ENCODE measurements around the gene SLC5A10.

SLC5A10 gene

GRCh38 chr17:18992454-18993130, 40.6 kb downstream of the SLC5A10 start:
- POLR2A ChIA-PET: no interaction called here
- CTCF ChIA-PET: interaction anchor here (1.1 kb wide), 1 partner anchor 32 kb away, joined by 4 read pairs; no protein-coding TSS in a partner anchor
- peak; percentile 52 for DNase-seq (ENCODE audit: extremely low spot score)
- TF ChIP-seq CTCF (IDR thresholded peaks at IDR 0.05; ENCODE audit: control extremely low read depth, extremely low read depth, low read depth, missing control alignments): no peak

GRCh38 chr17:18993905-18994526, 42.1 kb downstream of the SLC5A10 start:
- DNase-seq (ENCODE audit: extremely low spot score): no peak
- TF ChIP-seq CTCF (IDR thresholded peaks at IDR 0.05; ENCODE audit: control extremely low read depth, extremely low read depth, low read depth, missing control alignments): no peak
- CTCF ChIA-PET: interaction anchor here (1.4 kb wide), 1 partner anchor 33 kb away, joined by 4 read pairs; no protein-coding TSS in a partner anchor
- POLR2A ChIA-PET: no interaction called here

GRCh38 chr17:18994631-18995030, 42.7 kb downstream of the SLC5A10 start:
- CTCF ChIA-PET: interaction anchor here (1.4 kb wide), 1 partner anchor 34 kb away, joined by 4 read pairs; no protein-coding TSS in a partner anchor
- TF ChIP-seq CTCF (IDR thresholded peaks at IDR 0.05; ENCODE audit: control extremely low read depth, extremely low read depth, low read depth, missing control alignments): no peak
- POLR2A ChIA-PET: no interaction called here
- no peak for DNase-seq (ENCODE audit: extremely low spot score)

GRCh38 chr17:18995220-18995619, 43.3 kb downstream of the SLC5A10 start:
- DNase-seq (ENCODE audit: extremely low spot score): no peak
- TF ChIP-seq CTCF (IDR thresholded peaks at IDR 0.05; ENCODE audit: control extremely low read depth, extremely low read depth, low read depth, missing control alignments): no peak
- CTCF ChIA-PET: interaction anchor here (1.4 kb wide), 1 partner anchor 35 kb away, joined by 4 read pairs; no protein-coding TSS in a partner anchor
- POLR2A ChIA-PET: no interaction called here

GRCh38 chr17:18996458-18996857, 44.5 kb downstream of the SLC5A10 start:
- CTCF ChIA-PET: interaction anchor here (1.5 to 1.9 kb wide), 2 partner anchors 12 to 35 kb away, joined by 4 to 10 read pairs; no protein-coding TSS in a partner anchor
- POLR2A ChIA-PET: no interaction called here
- DNase-seq (ENCODE audit: extremely low spot score): no peak
- TF ChIP-seq CTCF (IDR thresholded peaks at IDR 0.05; ENCODE audit: control extremely low read depth, extremely low read depth, low read depth, missing control alignments): no peak

- DNase-seq (ENCODE audit: extremely low spot score): no peak
- no peak for TF ChIP-seq CTCF (IDR thresholded peaks at IDR 0.05; ENCODE audit: control extremely low read depth, extremely low read depth, low read depth, missing control alignments)
- ChIA-PET POLR2A (interaction anchor here (0.5 kb wide), 1 partner anchor 73 kb away, joined by 5 read pairs; no protein-coding TSS in a partner anchor), CTCF (interaction anchor here (1.3 to 1.9 kb wide), 5 partner anchors 10 to 37 kb away, joined by 3 to 10 read pairs (median 4); no protein-coding TSS in a partner anchor)
Observed at GRCh38 chr17:18997650-18998196, 45.8 kb downstream of the SLC5A10 start.

Data from GM10248 (cell line).